GM23338 (cell line): ENCODE measurements around the gene ADAMTS19.

Experiments used
- CREB1 ChIP-seq: fragments of 250-450 bp; sonication (Bioruptor Pico); IDR thresholded peaks from 2 replicates; pipeline ENCODE4 v1.5.0; 2020; ENCODE audit warnings: low read depth, mild to moderate bottlenecking, moderate library complexity
- CTCF ChIP-seq, 2 experiments: fragments of 200-600 bp in 1 of 2; sonication (generic) in 1 of 2; conservative IDR thresholded peaks; 2 replicates each; pipeline versions ENCODE4 v1.5.1 to v1.6.1; 2016 to 2017; ENCODE audit warnings: antibody characterized with exemption in 2 of 2, low read depth in 2 of 2, mild to moderate bottlenecking in 2 of 2, moderate library complexity in 1 of 2
- EZH2 ChIP-seq: fragments of 200-600 bp; sonication (generic); IDR thresholded peaks from one replicate; pipeline ENCODE4 v1.8.0; 2017; ENCODE audit warnings: antibody characterized with exemption, mild to moderate bottlenecking, low read depth; ENCODE audit not compliant: unreplicated experiment
- EZH2phosphoT487 ChIP-seq: fragments of 200-600 bp; sonication (generic); IDR thresholded peaks from one replicate; pipeline ENCODE4 v1.8.1; 2018; ENCODE audit warnings: antibody characterized with exemption; ENCODE audit not compliant: unreplicated experiment
- JUNB ChIP-seq: IDR thresholded peaks from one replicate; pipeline ENCODE4 v1.6.1; 2016; ENCODE audit warnings: antibody characterized with exemption; ENCODE audit not compliant: unreplicated experiment
- POLR2AphosphoS5 ChIP-seq: IDR thresholded peaks from 2 replicates; pipeline ENCODE4 v1.6.1; 2016; ENCODE audit warnings: antibody characterized with exemption, low read depth
- REST ChIP-seq: IDR thresholded peaks from one replicate; pipeline ENCODE4 v1.6.1; 2018; ENCODE audit warnings: antibody characterized with exemption; ENCODE audit not compliant: unreplicated experiment
- STAT1 ChIP-seq: IDR thresholded peaks from one replicate; pipeline ENCODE4 v1.6.1; 2016; ENCODE audit warnings: antibody characterized with exemption; ENCODE audit not compliant: unreplicated experiment
- ZNF114 ChIP-seq: fragments of 250-450 bp; sonication (Bioruptor Pico); IDR thresholded peaks from 2 replicates; pipeline ENCODE4 v1.5.0; 2020; ENCODE audit warnings: mild to moderate bottlenecking, moderate library complexity
- ZNF331 ChIP-seq: fragments of 250-450 bp; sonication (Bioruptor Pico); IDR thresholded peaks from 2 replicates; pipeline ENCODE4 v1.5.0; 2020; ENCODE audit warnings: low read depth, mild to moderate bottlenecking, moderate library complexity

- TF ChIP-seq CTCF (conservative IDR thresholded peaks at IDR 0.05; ENCODE audit: low read depth in 2 of 2) (no peak), POLR2AphosphoS5 (no peak), STAT1 (no peak), EZH2phosphoT487 (no peak), ZNF114 (CRISPR knock-in tag) (no peak), EZH2 (no peak), CREB1 (CRISPR knock-in tag) (no peak), REST (no peak), ZNF331 (CRISPR knock-in tag) (no peak), JUNB (no peak)
Measured at GRCh38 chr5:129454461-129454860, 5.6 kb upstream of the ADAMTS19 start.
